GM12801 (cell line): Measurements from ENCODE around the gene EFCAB14.

Experiments
- TF ChIP-seq, protein P1 (sequence below): IDR thresholded peaks from one replicate; pipeline ENCODE4 v1.5.1; 2011; ENCODE audit warnings: control low read depth; ENCODE audit not compliant: insufficient read length; ENCODE audit errors: extremely low read depth

Gene EFCAB14

GRCh38 chr1:46645815-46646214, 73.1 kb downstream of the EFCAB14 start:
- TF ChIP-seq, protein P1, sequence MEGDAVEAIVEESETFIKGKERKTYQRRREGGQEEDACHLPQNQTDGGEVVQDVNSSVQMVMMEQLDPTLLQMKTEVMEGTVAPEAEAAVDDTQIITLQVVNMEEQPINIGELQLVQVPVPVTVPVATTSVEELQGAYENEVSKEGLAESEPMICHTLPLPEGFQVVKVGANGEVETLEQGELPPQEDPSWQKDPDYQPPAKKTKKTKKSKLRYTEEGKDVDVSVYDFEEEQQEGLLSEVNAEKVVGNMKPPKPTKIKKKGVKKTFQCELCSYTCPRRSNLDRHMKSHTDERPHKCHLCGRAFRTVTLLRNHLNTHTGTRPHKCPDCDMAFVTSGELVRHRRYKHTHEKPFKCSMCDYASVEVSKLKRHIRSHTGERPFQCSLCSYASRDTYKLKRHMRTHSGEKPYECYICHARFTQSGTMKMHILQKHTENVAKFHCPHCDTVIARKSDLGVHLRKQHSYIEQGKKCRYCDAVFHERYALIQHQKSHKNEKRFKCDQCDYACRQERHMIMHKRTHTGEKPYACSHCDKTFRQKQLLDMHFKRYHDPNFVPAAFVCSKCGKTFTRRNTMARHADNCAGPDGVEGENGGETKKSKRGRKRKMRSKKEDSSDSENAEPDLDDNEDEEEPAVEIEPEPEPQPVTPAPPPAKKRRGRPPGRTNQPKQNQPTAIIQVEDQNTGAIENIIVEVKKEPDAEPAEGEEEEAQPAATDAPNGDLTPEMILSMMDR, result no peak

- TF ChIP-seq, protein P1, result no peak
These were observed 75.5 kb downstream of the EFCAB14 start for GRCh38 chr1:46643368-46643775.

GRCh38 chr1:46642115-46642680, 76.7 kb downstream of the EFCAB14 start:
- TF ChIP-seq, protein P1, result no peak

- TF ChIP-seq, protein P1, result no peak
These were observed 79.4 kb downstream of the EFCAB14 start for GRCh38 chr1:46639547-46639946.

DNA sequence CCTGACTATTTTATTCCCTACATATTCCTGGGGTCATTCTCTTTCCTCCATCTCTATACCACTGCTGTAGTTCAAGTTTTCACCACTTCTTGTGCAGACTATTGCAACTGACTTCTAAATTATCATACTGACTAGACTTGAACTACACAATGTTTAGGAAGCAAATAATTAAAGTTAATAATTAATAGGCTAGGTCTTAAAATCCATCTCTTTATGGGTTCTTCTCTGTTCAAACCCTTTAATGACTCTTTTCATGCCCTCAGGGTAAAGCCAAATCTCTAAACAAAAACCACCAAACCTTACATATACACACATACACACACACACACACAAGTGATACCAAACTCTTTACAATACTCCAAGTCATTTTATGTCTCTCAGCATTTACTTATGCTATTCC, 80.0 kb downstream of the EFCAB14 start:
- TF ChIP-seq, protein P1, result no peak

DNA sequence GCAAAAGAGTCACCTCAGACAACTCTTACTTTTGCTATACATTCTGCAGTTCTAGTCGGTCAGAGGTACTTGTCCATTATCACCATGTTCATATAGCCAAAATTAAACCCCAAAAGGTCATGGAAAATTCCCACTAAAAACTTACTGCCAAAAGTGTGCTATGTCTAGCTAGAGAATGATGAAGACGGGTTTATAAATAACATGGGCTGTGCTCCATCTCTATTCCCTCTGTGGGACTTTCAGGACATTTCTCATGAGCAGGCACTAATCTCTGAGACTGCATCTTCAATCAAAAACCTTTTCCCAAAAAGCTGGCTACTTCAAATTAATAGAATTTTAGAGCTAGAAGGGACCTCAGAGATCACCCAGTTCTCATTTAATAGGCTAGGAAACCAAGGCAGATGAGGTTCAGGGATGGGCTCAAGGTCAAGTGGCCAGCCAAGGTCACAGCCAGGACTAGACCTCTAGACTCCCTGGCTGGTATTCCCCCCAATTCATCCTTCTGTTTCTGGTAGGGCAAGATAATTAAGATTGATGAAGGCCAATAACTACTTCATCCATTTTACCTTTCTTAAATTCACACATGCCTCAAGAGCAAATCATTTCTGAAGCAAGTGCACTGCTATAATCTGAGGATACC, 81.3 kb downstream of the EFCAB14 start:
- TF ChIP-seq, protein P1, result no peak

GRCh38 chr1:46635205-46635604, 83.7 kb downstream of the EFCAB14 start:
- TF ChIP-seq, protein P1, result no peak
